GM12874 (cell line): ENCODE measurements around the gene STX8.

Source experiments
- CTCF ChIP-seq: IDR thresholded peaks from 2 replicates; pipeline ENCODE4 v1.5.1; 2011; ENCODE audit warnings: low read depth, mild to moderate bottlenecking, control low read depth, low read length, moderate library complexity; ENCODE audit not compliant: insufficient read depth

STX8 gene

GRCh38 chr17:9472541-9472940, 103.1 kb downstream of the STX8 start:
- TF ChIP-seq CTCF, result no peak

GRCh38 chr17:9472094-9472493, 103.5 kb downstream of the STX8 start:
- TF ChIP-seq CTCF, result no peak

GRCh38 chr17:9470171-9470570, 105.4 kb downstream of the STX8 start:
- TF ChIP-seq CTCF, result no peak

GRCh38 chr17:9468937-9469336, 106.7 kb downstream of the STX8 start:
- no peak for TF ChIP-seq CTCF

GRCh38 chr17:9468532-9468931, 107.1 kb downstream of the STX8 start:
- TF ChIP-seq CTCF, result no peak

GRCh38 chr17:9467518-9467917, 108.1 kb downstream of the STX8 start:
- no peak for TF ChIP-seq CTCF

GRCh38 chr17:9465210-9465921, 110.3 kb downstream of the STX8 start:
- no peak for TF ChIP-seq CTCF
